HEK293T (cell line): ENCODE results near the gene GRID2.

ENCODE experiments used
- ARNT ChIP-seq: fragments of 450-650 bp; IDR thresholded peaks from 2 replicates; pipeline ENCODE4 v1.6.1; 2017; ENCODE audit warnings: mild to moderate bottlenecking
- BHLHE40 ChIP-seq: fragments of 450-650 bp; IDR thresholded peaks from 2 replicates; pipeline ENCODE4 v1.6.1; 2016; ENCODE audit warnings: mild to moderate bottlenecking, moderate library complexity, borderline replicate concordance
- ELF4 ChIP-seq: fragments of 450-650 bp; IDR thresholded peaks from 2 replicates; pipeline ENCODE4 v1.6.1; 2017; ENCODE audit warnings: antibody characterized with exemption
- FOXK2 ChIP-seq: fragments of 450-650 bp; IDR thresholded peaks from 2 replicates; pipeline ENCODE4 v1.6.1; 2016; ENCODE audit warnings: mild to moderate bottlenecking
- FOXM1 ChIP-seq: fragments of 450-650 bp; IDR thresholded peaks from 2 replicates; pipeline ENCODE4 v1.6.1; 2017; ENCODE audit warnings: mild to moderate bottlenecking, borderline replicate concordance
- HDGF ChIP-seq: fragments of 450-650 bp; IDR thresholded peaks from 2 replicates; pipeline ENCODE4 v1.6.1; 2017; ENCODE audit warnings: antibody characterized with exemption, borderline replicate concordance
- L3MBTL2 ChIP-seq: fragments of 450-650 bp; conservative IDR thresholded peaks from 2 replicates; pipeline ENCODE4 v1.6.1; 2016; ENCODE audit warnings: mild to moderate bottlenecking
- LEF1 ChIP-seq: fragments of 450-650 bp; IDR thresholded peaks from 2 replicates; pipeline ENCODE4 v1.6.1; 2017; ENCODE audit warnings: mild to moderate bottlenecking, borderline replicate concordance
- NFRKB ChIP-seq: fragments of 450-650 bp; IDR thresholded peaks from 2 replicates; pipeline ENCODE4 v1.6.1; 2016; ENCODE audit warnings: mild to moderate bottlenecking, moderate library complexity
- PKNOX1 ChIP-seq: fragments of 450-650 bp; IDR thresholded peaks from 2 replicates; pipeline ENCODE4 v1.6.1; 2016
- SP1 ChIP-seq: fragments of 450-650 bp; IDR thresholded peaks from 2 replicates; pipeline ENCODE4 v1.6.1; 2017
- SUZ12 ChIP-seq: fragments of 450-650 bp; IDR thresholded peaks from 2 replicates; pipeline ENCODE4 v1.6.1; 2016; ENCODE audit warnings: mild to moderate bottlenecking
- TARDBP ChIP-seq: fragments of 450-650 bp; IDR thresholded peaks from 2 replicates; pipeline ENCODE4 v1.6.1; 2016
- ZNF384 ChIP-seq: fragments of 450-650 bp; IDR thresholded peaks from 2 replicates; pipeline ENCODE4 v1.6.1; 2016

- no peak for TF ChIP-seq FOXK2
- TF ChIP-seq ELF4 = no peak
- TF ChIP-seq BHLHE40 = no peak
- no peak for TF ChIP-seq SUZ12
- no peak for TF ChIP-seq LEF1
- TF ChIP-seq ZNF384 = no peak
- TF ChIP-seq PKNOX1 = no peak
- no peak for TF ChIP-seq SP1
- TF ChIP-seq NFRKB = no peak
- TF ChIP-seq FOXM1 = no peak
- TF ChIP-seq TARDBP = no peak
- TF ChIP-seq L3MBTL2 = no peak
- TF ChIP-seq ARNT = no peak
- TF ChIP-seq HDGF = no peak
Measured at GRCh38 chr4:93433840-93434239, 1130.1 kb downstream of the GRID2 start.
